GM21737 (cell line): ENCODE measurements around the gene DEF6.

ENCODE experiments used
- ATAC-seq: cut with Tn5 transposase; IDR thresholded peaks from one replicate; pipeline ENCODE4 v1.9.1; 2021; ENCODE audit warnings: mild to moderate bottlenecking, moderate library complexity; ENCODE audit not compliant: unreplicated experiment

Gene DEF6

DNA sequence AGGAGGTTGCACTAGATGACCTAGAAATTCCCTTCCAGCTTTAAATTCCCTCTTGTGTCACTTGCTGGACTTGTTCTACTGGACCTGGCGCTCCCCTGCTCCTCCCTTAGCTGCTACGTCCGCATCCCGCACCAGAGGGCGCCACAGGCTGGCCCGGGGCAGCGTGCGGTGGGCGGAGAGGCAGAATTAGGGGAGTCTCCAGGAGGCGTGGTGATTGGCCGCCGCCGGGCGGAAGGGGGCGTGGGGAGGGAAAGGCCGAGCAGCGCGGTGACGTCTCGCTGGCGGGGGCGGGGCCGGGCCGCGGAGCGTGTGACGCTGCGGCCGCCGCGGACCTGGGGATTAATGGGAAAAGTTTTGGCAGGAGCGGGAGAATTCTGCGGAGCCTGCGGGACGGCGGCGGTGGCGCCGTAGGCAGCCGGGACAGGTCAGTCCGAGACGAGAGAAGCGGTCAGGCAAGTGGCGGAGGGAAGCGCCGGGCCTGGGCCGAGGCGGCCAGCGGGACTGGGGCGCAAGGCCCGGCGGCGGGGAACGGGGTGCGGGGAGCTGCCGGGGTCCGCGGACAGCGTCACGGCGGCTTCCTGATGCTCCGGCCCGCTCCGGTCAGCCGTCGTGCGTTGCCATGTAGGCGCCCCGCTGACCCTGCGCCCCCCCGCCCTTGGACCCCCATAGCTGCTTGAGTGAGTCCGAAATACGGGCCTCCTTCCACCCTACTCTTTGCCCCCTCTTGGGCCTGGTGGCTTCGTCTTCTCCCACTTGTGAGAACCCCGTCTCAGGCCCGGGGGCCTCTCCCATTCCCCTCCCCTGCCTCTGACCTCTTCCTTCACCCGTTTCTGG is 44.9 kb downstream of the DEF6 start, which contains the start of gene PPARD:
TSS of gene PPARD (plus strand) at position 301 of the 834 bp plus-strand sequence. CDS start 68,530 bp downstream, outside the sequence.
- peak; percentile 99 for ATAC-seq

DNA sequence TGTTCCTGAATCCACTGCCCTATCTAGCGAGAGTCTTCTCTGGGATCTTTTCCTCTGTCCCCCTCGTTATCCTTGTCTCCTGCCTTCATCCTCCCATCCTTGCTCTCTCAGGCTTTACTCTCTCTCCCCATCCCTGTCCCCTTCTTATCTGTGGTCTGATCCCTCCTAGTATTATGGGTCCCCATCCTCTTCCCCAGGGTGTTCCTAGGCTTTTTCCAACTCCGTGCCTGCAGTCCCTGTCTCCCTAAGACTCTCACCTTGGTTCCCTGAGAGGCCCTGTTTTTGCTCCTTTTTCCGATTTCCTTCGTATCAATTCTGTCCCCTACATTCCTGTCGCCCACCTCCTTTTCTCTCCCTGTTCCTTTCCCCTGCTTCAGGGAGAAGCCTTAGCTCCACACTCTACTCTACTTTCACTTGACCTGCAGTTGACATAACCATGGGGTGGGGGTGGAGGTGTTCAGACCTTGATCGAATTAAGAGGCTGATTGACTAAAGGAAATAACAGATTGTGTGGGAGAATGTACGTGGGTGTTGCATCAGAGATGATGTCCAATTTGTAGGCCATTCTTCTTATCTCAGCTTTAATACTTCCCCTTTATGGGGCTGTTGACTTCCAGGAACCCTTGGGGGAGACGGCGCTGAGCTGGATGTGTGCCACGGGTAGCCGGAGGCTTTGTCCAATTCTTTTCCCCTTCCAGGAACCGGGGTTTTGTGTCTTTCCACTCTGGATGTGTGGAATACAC is 45.6 kb downstream of the DEF6 start:
- ATAC-seq: no peak

DNA sequence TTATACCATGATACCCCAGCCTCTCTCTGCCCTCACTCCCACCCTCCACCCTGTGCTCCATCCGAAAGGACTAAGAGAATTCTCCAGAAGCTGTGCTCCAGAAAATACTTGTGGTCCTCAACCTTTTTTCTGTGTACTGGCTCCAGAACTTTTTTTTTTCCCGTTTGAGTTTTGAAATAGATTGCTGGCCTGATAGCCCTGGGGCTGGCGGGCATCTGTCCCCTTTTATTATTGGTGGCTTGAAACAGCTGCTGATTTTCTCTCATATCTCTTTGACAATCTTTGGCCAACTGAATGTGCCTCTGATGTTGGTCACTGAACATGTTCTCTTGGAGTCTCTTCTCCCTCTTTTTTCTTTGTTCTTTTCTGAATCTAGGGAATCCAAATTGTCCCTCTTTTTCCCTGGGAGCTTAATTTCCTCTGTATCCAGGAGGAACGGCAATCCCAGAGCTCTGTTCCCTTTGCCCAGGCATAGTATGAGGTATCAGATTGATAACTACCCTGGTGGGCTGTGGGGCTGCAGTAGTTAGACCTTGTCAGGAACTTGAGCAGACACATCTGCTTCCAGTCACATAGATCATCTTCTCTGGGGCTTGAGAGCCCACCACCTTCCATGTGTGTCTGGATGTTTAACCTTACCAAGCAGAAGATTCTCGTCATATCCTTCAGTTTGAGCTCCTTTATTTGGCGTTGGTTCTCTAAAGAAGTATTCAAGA is 46.4 kb downstream of the DEF6 start:
- ATAC-seq: no peak

GRCh38 chr6:35351422-35351821 is 53.8 kb downstream of the DEF6 start:
- no peak for ATAC-seq

DNA sequence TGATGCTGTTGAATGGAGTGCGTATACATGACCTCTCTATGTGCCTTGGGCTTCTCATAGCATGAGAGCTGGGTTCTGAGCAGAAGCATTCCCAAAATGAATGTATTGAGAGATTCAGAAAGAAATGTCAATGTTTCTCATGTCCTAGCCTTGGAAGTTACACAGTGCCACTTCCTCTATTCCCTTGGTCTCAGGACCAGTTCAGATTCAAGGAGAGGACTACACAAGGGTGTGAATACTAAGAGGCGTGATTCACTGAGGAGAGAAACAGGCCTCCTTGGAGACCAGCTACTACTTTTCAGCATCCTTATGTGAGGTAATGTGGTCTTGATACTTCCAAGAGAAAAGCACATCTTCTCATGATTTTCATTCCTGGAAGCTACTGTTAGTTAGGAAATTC is 55.1 kb downstream of the DEF6 start:
- no peak for ATAC-seq

- ATAC-seq: no peak
Observed at GRCh38 chr6:35354361-35355135, 56.9 kb downstream of the DEF6 start.

GRCh38 chr6:35356391-35356790 is 58.8 kb downstream of the DEF6 start:
- ATAC-seq: no peak

- no peak for ATAC-seq
Observed at GRCh38 chr6:35357677-35358076, 60.1 kb downstream of the DEF6 start.

GRCh38 chr6:35358086-35358485 is 60.5 kb downstream of the DEF6 start:
- no peak for ATAC-seq

DNA sequence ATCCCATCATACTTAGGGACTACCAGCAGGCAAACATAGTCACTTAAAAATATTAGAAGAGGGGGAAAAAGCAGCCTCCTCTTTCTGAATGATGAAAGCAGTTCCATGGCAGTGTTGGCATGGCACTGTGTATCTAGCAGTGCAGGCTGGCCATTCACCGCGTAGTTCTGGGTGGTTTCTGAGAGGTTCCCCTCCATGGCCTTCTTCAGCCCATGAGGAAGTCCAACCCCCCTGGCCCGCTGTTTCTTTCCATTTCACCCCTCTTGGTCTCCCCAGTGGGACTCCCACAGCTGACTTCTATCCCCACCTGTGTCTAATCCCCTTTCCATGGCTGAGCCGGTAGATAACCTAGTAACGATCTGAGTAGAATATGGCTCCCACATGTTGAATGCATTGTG is 61.7 kb downstream of the DEF6 start:
- no peak for ATAC-seq

DNA sequence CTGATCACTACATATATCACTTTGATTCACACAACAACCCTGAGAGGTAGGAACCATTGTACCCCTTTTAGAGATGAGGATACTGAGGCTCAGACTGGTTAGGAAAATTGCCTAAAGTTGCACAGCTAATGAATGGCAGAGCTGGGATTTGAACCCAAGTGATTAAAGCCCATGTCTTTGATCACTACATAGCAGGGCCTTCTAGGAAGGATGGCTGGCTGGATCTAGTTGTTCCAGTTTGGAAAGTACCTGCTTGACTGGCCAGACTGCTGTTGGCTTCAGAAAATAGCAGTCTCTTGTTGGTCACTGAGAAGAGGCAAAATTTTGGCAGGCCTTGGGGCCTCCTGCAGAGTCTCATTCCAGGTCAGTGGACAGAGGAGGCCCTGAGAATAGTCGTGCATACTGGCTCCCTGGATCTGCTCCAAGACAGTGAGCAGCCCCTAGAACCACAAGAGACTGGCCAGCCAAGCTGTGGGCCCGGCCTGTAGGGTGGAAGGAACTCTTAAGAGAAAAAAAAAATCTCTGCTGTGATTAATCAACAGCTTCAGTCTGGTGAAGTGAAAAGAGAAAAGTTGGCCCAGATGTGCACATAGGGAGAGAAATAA is 62.2 kb downstream of the DEF6 start:
- no peak for ATAC-seq

DNA sequence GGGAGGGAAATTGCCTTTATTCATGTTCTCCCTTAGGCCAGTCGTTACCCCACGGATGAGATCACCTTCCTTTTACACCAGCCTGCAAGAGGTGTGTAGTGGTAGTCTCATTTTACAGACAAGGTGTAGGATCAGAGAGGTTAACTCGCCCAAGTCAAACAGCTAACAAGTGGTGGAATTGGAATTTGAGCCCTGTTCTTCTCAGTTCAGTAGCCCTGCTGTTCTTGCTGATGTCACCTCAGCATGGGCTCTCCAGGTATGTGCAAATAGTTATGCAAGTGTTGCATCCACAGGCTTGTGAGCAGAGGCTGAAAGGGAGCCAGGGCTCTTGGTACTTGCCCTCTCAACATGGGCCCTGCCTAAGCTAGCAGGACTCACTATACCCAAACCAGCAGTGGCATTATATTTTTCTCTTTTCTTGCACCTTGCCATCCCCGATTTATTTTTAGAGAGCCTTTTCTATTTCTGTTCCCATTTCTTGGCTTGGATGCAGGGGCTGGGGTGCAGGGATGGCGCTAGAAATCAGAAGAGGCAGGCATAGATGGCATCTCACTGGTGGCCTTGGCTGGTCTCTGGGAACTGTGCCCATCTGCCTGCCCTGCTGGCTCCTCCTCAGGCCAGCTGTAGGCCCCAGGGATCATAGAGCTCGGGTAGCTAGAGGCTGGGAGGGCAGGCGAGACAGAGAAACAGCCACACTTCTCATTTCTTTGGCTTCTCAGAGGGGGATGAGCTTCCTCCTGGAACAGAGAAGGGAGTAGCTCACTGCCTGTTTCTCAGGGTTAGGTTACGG is 62.9 kb downstream of the DEF6 start:
- ATAC-seq: no peak

- ATAC-seq: no peak
Observed at GRCh38 chr6:35362200-35362599, 64.6 kb downstream of the DEF6 start.

DNA sequence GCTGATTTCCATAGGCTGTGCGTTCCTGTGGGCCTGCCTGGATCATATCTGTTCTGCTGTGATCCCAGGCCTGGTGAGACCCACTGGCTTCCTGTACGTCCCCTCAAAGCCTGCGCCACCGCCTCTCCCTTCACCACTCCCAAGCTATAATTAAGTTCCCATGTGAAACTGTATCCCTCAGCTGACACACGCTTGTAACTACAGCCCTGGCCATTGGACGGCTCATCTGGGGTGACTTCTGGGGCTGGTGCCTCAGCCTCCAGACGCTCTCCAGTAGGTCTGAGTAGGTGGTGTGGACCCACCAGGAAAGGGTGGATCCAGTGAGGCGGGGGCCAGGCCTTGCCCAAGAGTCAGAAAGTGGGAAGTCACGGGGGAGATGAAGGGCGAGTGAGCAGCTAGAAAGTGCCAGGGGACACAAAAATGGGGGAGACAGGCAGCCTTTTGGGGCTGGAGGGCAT is 65.7 kb downstream of the DEF6 start:
- no peak for ATAC-seq

GRCh38 chr6:35365594-35366203 is 68.1 kb downstream of the DEF6 start:
- ATAC-seq: no peak

DNA sequence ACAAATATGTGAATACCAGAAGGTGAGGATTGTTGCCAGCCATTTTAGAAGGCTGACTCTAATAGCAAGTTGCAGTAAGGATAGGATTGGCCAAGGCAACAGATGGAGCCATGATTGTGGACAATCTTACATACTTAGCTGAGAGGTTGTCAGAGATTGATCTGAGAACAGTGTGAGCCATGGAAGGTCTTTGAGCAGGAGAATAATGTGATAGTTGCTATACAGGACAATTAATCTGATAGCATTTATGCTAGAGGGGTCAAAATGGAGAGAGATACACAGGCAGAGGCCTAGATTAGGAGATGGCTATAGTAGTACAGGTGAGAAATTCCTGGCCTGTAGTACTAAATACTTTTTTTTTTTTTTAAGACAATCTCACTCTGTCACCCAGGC is 68.6 kb downstream of the DEF6 start:
- ATAC-seq: no peak

DNA sequence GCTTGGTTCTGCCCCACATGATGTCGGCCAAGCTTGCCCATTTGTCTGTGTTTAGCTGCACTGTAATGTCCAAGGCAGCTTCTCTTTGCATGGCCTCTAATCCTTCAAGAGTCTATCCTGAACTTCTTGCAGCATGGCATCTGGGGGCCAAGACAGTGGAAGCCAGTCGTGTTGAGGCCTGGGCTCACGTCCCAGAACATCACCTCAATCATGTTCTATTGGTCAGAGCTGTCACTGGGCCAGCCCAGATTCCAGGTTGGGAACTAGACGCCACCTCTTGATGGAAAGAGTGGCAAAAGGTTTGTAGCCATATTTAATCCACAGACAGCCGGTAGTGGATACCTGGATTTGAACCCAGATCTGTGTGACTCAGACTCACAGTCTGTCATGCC is 70.0 kb downstream of the DEF6 start:
- no peak for ATAC-seq

DNA sequence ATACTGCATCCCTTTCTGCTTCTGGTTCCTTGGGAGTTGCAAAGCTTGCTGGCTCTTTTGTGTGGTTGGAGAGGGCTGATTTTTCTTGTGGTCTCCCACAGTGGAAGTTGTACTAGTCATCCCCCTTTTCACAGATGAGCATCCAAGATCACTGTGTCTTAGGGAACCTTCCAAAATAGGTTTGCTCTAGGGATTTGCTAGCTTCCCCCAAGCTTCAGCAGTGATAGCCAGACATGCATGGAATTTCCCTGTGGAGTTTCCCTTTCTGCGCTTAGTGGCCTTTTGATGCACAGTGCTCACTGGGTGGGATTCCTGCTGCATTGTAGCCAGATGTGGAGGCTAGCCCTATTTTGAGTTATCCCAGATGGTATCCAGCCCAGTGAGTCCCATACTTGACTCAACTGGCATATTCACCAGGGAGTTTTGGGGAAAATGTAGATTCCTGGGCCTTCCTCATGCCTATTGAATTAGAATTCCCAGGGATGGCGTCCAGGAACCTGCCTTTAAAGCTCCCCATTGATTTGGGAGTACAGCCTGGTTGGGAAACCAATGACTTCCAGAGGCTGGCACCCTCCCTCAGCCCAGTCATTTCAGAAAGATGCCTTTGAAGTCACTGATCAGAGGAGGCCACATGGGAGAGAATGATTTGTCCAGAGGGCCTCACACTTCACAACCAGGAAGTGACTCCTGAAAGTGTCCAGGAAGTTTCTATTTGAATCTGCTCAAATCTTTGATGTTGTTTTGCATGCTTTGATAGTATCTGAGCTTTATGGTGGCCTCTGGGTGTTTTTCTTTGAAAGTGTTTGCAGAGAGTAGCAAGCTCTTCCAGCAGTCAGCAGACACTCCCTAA is 70.6 kb downstream of the DEF6 start:
- no peak for ATAC-seq
